ENCODE data around the gene MSI2.

DNA sequence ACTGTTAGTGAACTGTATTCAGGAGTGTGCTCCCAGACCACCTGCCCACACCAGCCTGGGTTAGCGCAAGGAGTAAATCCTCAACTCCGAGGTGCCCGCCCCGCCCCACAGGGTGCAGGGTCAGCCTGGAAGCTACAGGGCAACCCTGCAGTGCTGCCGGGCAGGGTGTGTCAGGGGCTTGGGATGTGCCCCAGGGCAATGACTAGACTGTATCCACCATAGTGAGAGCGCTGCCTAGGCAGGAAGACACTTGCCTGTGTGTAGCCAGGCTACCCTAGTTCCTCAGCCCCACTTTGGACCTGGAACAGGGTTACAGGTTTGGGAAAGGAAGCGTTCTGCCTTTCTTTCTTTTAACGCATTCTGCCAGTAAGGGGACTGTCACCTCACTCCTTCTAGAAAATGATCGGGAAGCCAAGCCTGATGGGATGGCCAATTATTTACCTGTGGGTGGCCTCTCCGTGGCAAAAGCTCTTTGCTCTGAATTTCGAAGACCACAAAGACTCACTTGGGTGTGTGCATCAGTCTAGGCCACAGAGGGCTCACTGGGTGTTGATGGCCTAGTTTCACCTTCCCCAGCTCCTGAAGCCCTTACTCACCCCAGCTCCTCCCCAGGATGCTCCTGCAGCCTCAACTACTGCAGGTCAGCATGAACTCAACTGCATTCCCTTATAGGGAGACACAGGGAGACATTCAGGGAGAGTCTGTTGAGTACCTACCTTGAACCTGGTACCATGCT is 397.9 kb downstream of the MSI2 start:
- TF ChIP-seq, protein P1, sequence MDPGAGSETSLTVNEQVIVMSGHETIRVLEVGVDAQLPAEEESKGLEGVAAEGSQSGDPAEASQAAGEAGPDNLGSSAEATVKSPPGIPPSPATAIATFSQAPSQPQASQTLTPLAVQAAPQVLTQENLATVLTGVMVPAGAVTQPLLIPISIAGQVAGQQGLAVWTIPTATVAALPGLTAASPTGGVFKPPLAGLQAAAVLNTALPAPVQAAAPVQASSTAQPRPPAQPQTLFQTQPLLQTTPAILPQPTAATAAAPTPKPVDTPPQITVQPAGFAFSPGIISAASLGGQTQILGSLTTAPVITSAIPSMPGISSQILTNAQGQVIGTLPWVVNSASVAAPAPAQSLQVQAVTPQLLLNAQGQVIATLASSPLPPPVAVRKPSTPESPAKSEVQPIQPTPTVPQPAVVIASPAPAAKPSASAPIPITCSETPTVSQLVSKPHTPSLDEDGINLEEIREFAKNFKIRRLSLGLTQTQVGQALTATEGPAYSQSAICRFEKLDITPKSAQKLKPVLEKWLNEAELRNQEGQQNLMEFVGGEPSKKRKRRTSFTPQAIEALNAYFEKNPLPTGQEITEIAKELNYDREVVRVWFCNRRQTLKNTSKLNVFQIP (CRISPR knock-in tag; IDR thresholded peaks at IDR 0.05; ENCODE audit: borderline replicate concordance, low read depth), result no peak
- TF ChIP-seq CSRNP3 (CRISPR knock-in tag; IDR thresholded peaks at IDR 0.05), result no peak
- TF ChIP-seq SNAI2 (CRISPR knock-in tag; IDR thresholded peaks at IDR 0.05), result no peak
- TF ChIP-seq ZNF565 (CRISPR knock-in tag; conservative IDR thresholded peaks at IDR 0.05; ENCODE audit: low read depth), result no peak
